Tibial nerve (tissue), 3 donors: Measurements from ENCODE around the gene IL17B.

ENCODE experiments used
- POLR2A ChIP-seq, 2 donors: fragments of 450-650 bp; IDR thresholded peaks; one replicate each; pipeline ENCODE4 v1.6.1; 2017; ENCODE audit warnings: antibody characterized with exemption in 2 of 2, mild to moderate bottlenecking in 2 of 2, moderate library complexity in 2 of 2
- TF ChIP-seq, protein P1 (sequence below), 5 experiments: fragments of 200-600 bp in 3 of 5; fragments of 450-650 bp in 2 of 5; sonication (generic) in 3 of 5; IDR thresholded peaks; one replicate each; pipeline ENCODE4 v1.5.1; 2016 to 2019; ENCODE audit warnings: antibody characterized with exemption in 5 of 5, mild to moderate bottlenecking in 3 of 5, moderate library complexity in 2 of 5

DNA sequence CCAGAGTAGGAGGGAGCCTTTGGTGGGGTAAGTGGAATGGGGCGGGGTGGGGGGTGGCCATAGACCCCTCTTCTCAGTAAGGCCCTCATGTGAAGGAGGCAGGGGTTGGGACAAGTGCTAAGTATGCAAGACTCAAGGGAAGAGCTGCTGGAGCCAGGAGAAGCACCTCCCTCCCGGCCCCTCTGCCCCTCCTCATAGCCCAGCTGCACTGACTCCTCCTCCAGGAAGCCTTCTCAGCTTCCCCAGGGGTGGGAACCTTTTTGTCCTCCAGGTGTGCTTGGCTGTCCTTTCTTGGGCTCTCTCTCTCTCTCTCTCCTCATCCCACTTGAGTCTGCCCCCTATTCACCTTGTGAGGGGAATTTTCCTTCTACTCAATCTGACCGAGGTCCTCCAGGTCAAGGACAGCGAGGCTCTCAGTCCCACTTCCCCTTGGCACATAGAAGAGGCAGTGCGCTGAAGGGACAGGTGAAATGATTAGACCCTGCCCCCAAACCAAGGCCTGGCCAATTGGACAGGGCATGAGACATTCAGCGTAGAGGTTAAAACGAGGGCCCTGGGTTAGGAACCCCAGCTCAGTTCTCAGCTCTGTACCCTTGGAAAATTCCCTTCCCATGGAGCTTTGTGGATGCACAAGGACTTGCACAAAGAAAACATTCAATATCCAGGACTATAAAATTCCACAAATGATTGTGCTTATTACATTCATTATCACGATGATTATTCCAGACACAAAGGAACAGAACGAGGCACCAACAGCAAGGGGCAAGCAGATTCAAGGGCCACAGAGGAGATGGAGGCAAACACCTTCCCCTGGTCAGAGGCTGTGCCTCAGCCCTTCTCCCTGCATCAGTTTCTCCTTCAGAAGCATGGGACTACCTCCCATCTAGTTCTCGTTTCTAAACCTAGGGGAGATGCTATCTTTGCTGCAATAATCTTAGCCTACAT lies 45.6 kb upstream of the IL17B start:
- TF ChIP-seq POLR2A (IDR thresholded peaks at IDR 0.05): no peak
- TF ChIP-seq, protein P1, sequence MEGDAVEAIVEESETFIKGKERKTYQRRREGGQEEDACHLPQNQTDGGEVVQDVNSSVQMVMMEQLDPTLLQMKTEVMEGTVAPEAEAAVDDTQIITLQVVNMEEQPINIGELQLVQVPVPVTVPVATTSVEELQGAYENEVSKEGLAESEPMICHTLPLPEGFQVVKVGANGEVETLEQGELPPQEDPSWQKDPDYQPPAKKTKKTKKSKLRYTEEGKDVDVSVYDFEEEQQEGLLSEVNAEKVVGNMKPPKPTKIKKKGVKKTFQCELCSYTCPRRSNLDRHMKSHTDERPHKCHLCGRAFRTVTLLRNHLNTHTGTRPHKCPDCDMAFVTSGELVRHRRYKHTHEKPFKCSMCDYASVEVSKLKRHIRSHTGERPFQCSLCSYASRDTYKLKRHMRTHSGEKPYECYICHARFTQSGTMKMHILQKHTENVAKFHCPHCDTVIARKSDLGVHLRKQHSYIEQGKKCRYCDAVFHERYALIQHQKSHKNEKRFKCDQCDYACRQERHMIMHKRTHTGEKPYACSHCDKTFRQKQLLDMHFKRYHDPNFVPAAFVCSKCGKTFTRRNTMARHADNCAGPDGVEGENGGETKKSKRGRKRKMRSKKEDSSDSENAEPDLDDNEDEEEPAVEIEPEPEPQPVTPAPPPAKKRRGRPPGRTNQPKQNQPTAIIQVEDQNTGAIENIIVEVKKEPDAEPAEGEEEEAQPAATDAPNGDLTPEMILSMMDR (IDR thresholded peaks at IDR 0.05): no peak
